ENCODE measurements around the gene CCDC71. TPM values are rescaled to one million over a fixed set of nuclear protein-coding genes. Genes with fewer than 3 reads are reported as not detected.

Gene CCDC71
- total RNA-seq, 1 donor from 2014 or later: 29.8 TPM

- no peaks in the 10 kb centered on the region for H3K9me3 Mint-ChIP-seq (ENCODE audit: low read depth)
- no peaks in the 10 kb centered on the region for H3K27me3 Mint-ChIP-seq
- H3K4me3 Mint-ChIP-seq (ENCODE audit: low read depth): peak overlapping the region; percentile 88
- no peaks in the 10 kb centered on the region for H3K36me3 Mint-ChIP-seq (ENCODE audit: insufficient read depth)
- TF ChIP-seq CTCF (IDR thresholded peaks at IDR 0.05; ENCODE audit: unreplicated experiment): no peak
- H3K27ac Mint-ChIP-seq: no peak overlapping the region
- DNase-seq (ENCODE audit: low spot score, unreplicated experiment): no peak
- H3K4me1 Mint-ChIP-seq (ENCODE audit: low read depth): peaks cover 14% of the 10 kb centered on the region
These were observed 35.1 kb downstream of the CCDC71 start for GRCh38 chr3:49131040-49131439.

DNA sequence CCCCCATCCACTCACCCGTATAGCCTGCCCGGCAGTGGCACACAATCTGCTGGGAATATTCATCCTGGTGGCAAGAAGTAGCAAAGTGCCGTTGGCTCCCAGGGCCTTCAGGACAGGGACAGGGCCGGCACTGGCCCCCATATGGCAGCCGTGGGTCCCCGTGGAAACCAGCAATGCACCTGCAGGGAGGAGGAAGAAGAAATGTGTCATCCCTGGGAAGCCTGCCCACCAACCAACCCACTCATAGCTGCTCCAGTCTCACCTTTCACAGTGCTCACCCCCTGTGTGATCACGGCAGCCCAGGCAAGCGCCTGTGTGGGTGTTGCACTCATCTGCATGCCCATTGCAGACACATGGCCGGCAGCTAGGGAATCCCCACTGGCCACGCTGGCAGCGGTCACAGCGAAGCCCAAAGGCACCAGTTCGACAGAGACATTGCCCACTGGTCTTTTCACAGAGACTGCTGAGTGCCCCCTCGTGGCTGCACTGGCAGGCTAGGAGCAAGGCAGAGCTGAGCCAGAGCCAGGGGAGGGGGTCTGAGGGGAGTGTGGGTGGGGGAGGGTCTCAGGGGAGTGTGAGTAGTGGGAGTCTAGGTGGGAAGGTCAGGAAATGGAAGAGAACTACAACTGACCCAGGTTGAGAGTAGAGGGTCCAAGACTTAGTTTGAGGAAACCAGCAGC is 41.0 kb downstream of the CCDC71 start:
- DNase-seq (ENCODE audit: low spot score, unreplicated experiment): no peak
- Mint-ChIP-seq H3K36me3 (ENCODE audit: insufficient read depth) (peaks cover 5% of the 10 kb centered on the region), H3K27me3 (no peaks in the 10 kb centered on the region), H3K4me1 (ENCODE audit: low read depth) (no peaks in the 10 kb centered on the region), H3K27ac (no peak overlapping the region), H3K4me3 (ENCODE audit: low read depth) (no peak overlapping the region), H3K9me3 (ENCODE audit: low read depth) (no peaks in the 10 kb centered on the region)
- no peak for TF ChIP-seq CTCF (IDR thresholded peaks at IDR 0.05; ENCODE audit: unreplicated experiment)

GRCh38 chr3:49124203-49124602 is 41.9 kb downstream of the CCDC71 start:
- H3K4me1 Mint-ChIP-seq (ENCODE audit: low read depth): peaks cover 5% of the 10 kb centered on the region
- H3K27ac Mint-ChIP-seq: no peak overlapping the region
- peaks cover 5% of the 10 kb centered on the region for H3K36me3 Mint-ChIP-seq (ENCODE audit: insufficient read depth)
- H3K27me3 Mint-ChIP-seq: no peaks in the 10 kb centered on the region
- no peak for TF ChIP-seq CTCF (IDR thresholded peaks at IDR 0.05; ENCODE audit: unreplicated experiment)
- no peak for DNase-seq (ENCODE audit: low spot score, unreplicated experiment)
- no peak overlapping the region for H3K4me3 Mint-ChIP-seq (ENCODE audit: low read depth)
- no peaks in the 10 kb centered on the region for H3K9me3 Mint-ChIP-seq (ENCODE audit: low read depth)

DNA sequence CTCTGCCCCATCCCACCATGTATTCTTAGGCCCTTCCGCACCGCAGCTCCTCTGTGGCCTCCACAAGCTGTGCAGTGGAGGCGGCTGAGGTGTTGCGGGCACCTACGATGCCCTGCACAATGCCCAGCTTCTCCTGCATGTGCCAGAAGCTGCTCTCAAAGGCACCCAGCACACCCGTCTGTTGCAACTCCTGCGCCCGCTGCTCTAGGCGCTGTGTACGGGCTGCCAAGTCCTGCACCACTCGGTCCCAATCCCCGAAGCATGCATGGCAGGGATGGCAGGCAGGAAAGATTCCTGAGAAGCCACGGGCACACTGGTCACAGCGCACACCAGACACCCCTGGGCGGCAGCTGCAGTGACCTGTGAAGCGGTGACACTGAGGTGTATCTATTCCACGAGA is 42.4 kb downstream of the CCDC71 start:
- no peaks in the 10 kb centered on the region for H3K27me3 Mint-ChIP-seq
- H3K9me3 Mint-ChIP-seq (ENCODE audit: low read depth): no peaks in the 10 kb centered on the region
- peaks cover 5% of the 10 kb centered on the region for H3K36me3 Mint-ChIP-seq (ENCODE audit: insufficient read depth)
- TF ChIP-seq CTCF (IDR thresholded peaks at IDR 0.05; ENCODE audit: unreplicated experiment): no peak
- no peak overlapping the region for H3K4me3 Mint-ChIP-seq (ENCODE audit: low read depth)
- no peak overlapping the region for H3K27ac Mint-ChIP-seq
- no peak for DNase-seq (ENCODE audit: low spot score, unreplicated experiment)
- H3K4me1 Mint-ChIP-seq (ENCODE audit: low read depth): peaks cover 5% of the 10 kb centered on the region

DNA sequence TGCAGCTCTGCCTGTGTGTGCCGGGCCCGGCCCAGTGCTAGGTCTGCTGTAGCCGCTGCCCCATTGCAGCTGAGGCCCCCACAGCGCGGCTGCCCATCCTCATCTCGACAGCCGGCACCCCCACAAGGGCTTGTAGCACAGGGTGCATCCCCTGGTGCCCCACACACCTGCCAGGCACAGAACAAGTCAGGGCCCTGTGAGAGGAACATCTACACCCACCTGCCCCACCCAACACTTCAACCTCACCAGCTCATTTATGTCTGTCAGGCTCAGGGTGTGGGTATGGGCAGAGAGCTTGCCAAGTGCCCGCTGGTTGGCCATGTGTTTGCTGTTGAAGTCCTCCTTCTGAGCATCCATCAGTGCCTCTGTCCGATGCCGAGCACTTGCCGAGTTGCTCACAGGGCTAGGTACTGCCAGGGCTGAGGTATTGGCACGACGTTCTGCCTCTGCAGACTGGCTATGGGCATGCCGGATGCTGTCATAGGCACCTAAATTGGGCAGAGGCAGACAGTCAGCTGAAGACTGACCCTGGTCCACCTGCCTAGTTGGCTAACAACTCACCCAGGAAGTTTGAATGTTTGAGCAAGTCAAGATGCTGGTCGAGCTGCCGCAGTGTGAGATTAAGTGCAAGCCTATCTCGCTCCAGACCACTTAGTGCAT is 43.1 kb downstream of the CCDC71 start:
- Mint-ChIP-seq H3K27ac (no peak overlapping the region), H3K9me3 (ENCODE audit: low read depth) (no peaks in the 10 kb centered on the region), H3K27me3 (no peaks in the 10 kb centered on the region), H3K36me3 (ENCODE audit: insufficient read depth) (peaks cover 5% of the 10 kb centered on the region), H3K4me1 (ENCODE audit: low read depth) (peaks cover 5% of the 10 kb centered on the region), H3K4me3 (ENCODE audit: low read depth) (no peak overlapping the region)
- no peak for TF ChIP-seq CTCF (IDR thresholded peaks at IDR 0.05; ENCODE audit: unreplicated experiment)
- DNase-seq (ENCODE audit: low spot score, unreplicated experiment): no peak

Data from progenitor cell of endocrine pancreas (in vitro differentiated cells).